ENCODE measurements around the gene FAM83G. TPM values are rescaled to one million over a fixed set of nuclear protein-coding genes. Genes with fewer than 3 reads are reported as not detected.
A peak's percentile ranks its signal among the peaks of the same experiment; 100 is the strongest.
"Not testable (repeated sequence)": the region's sequence is repeated elsewhere in the genome, so short reads cannot be mapped to it uniquely, and the experiment has no call there.

Gene FAM83G, protein sequence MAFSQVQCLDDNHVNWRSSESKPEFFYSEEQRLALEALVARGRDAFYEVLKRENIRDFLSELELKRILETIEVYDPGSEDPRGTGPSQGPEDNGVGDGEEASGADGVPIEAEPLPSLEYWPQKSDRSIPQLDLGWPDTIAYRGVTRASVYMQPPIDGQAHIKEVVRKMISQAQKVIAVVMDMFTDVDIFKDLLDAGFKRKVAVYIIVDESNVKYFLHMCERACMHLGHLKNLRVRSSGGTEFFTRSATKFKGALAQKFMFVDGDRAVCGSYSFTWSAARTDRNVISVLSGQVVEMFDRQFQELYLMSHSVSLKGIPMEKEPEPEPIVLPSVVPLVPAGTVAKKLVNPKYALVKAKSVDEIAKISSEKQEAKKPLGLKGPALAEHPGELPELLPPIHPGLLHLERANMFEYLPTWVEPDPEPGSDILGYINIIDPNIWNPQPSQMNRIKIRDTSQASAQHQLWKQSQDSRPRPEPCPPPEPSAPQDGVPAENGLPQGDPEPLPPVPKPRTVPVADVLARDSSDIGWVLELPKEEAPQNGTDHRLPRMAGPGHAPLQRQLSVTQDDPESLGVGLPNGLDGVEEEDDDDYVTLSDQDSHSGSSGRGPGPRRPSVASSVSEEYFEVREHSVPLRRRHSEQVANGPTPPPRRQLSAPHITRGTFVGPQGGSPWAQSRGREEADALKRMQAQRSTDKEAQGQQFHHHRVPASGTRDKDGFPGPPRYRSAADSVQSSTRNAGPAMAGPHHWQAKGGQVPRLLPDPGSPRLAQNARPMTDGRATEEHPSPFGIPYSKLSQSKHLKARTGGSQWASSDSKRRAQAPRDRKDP
- 7.2 and 11.3 TPM in 2 replicates for total RNA-seq

DNA sequence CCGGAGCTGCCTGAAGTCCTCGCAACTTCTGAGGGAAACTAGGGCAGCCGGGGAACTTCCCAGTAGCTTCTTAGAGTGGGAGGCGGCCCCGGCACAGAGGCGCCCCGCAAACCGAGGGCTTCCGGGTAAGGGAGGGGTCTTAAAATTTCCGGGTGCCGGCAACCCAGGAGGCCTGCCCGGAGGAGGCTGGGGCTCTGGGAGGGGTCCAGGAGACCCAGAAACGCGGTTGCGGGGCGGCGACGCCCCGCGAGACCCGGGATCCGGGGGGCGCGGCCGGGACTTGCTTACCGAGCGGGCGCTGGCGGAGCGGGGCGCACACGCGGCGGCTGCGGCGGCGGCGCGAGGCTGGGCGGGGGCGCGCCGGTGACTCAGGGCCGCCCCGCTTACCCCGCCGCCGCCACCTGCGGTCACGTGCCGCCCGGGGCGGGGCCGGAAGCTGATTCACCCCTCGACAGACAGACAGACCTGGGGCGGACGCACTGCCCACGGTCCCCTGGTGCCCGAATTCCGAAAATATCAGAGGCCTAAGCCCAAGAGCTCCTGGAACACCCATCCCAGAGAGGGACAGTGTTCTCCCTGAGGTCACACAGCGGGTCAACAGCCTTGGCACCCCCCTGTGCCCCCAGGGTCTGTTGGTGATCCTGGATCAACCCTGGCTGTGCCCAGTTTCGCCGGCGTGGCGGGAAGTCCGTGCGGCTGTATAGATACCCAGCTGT, at the start of gene FAM83G:
Gene FAM83G (minus strand): TSS at position 344 of the 716 bp plus-strand sequence. CDS start 723 bp downstream, outside the sequence.
- DNase-seq (ENCODE audit: low read depth in 2 of 2): peak; percentile 30 to 79

DNA sequence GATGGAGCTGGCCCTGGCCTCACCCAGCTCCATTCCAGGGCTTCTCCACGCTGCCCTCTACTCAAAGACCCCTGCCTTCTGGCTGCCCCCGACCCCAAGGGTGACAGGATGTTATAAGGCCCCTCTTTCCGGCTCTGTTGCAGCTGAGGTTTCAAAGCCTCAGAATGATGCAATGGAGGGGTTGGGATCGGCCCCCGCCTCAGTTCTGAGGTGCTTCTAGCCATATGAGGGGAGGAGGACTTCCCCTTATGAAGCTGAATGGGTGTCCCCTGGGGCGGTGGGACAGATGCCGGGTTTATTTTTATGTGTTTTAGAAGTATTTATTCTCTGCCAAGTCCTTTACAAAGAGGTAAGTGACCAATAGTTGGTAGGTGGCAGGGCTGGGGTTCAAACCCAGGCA, 44.3 kb upstream of the FAM83G start:
- not testable (repeated sequence) for DNase-seq (ENCODE audit: low read depth in 2 of 2)

DNA sequence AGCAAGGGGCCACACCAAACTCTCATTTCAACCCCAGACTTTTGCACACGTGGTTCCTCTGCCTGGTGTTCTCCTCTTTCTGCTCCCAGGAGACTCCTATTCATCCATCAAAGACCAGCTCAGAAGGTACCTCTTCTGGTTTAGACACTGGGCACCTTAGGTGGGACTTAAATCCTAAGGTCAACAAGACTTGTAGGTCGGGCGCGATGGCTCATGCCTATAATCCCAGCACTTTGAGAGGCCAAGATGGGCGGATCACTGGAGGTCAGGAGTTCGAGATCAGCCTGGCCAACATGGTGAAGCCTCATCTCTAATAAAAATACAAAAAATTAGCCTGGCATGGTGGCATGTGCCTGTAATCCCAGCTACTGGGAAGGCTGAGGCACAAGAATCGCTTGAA, 42.9 kb upstream of the FAM83G start:
- DNase-seq (ENCODE audit: low read depth in 2 of 2): not testable (repeated sequence)

DNA sequence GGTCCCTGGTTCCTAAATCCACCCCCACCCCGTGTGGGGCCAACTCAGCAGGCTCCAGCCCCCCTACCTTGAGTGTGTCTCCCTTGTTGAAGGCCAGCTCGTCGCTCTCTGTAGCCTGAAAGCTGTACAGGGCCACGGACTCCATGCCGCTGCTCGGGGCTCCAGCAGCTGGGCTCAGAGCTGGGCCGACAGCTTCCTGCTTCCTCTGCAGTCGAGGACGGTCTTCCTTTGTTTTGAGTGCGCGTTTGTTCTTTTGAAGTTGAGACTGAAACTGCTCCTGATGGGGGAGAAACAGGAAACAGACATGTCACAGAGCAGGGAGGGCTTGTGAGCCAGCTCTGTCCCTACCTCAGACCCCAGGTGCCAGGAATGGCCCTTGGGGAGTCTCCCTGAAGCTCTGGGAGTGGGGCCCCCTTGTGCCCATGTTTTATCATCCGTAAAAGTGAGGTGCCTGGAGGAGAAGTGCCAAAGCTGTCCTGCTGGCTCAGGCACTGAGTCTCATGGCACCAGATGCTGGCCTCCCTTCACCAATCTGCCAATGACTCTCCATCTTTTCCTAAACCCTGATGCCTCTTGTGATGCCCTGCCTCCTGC, 42.3 kb upstream of the FAM83G start, which contains the start of gene GRAP:
Gene GRAP (minus strand): TSS at position 176 of the 594 bp plus-strand sequence. CDS start 31 bp downstream, at position 145.
- DNase-seq (ENCODE audit: low read depth in 2 of 2): not testable (repeated sequence)

DNA sequence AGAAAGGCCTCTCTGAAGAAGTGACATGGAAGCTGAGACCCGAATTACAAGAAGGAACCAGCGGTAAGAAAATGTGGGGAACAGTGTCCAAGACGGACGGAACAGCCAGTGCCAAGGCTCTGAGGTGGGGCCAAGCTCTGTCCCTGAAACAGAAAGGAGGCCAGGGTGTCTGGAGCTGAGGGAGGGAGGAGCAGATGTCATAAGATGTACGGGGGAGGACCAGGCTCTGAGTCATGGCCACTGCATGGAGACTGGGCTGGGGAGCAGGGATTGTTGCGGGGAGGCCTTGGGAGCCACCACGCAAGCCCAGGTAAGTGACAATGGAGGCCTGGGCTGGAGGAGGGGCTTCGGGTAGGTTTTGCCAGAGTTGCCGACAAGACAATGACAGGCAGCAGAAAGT, 40.1 kb upstream of the FAM83G start:
- not testable (repeated sequence) for DNase-seq (ENCODE audit: low read depth in 2 of 2)

DNA sequence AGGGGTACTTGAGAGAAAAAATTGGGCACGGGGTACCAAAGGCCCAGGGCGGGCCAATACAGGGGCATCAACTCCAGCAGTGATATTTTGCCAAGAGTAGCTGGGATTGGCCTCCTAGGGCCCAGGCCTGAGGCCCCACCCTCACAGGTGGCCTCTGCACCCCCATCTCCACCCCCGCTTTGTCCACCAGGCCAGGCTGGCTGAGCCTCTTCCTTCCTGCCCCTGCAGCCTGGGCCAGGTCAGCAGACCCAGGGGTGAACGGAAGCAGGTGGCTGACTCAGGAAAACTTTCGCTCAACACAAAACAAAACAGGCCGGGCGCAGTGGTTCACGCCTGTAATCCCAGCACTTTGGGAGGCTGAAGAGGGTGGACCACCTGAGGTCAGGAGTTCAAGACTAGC, 38.5 kb upstream of the FAM83G start:
- DNase-seq (ENCODE audit: low read depth in 2 of 2): not testable (repeated sequence)

DNA sequence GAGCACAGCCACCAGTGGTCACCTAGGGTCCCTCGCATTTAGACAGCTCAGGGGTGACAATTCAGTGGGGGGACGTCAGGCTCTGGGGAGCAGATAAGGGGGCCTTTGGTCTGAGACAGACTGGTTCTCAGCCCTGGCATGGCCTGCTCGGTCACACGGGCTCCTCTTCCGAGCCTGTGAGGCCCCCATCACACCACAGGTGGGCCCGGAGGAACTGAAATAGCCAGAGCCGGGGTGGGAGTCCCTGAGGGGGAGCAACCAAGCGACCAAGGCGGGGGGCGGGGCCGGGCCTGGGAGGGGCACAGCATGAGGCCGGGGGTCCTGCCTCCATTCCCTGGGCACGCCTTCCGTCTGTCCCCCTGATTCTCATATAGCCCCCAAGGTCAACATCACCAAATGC, 37.8 kb upstream of the FAM83G start:
- DNase-seq (ENCODE audit: low read depth in 2 of 2): not testable (repeated sequence)

DNA sequence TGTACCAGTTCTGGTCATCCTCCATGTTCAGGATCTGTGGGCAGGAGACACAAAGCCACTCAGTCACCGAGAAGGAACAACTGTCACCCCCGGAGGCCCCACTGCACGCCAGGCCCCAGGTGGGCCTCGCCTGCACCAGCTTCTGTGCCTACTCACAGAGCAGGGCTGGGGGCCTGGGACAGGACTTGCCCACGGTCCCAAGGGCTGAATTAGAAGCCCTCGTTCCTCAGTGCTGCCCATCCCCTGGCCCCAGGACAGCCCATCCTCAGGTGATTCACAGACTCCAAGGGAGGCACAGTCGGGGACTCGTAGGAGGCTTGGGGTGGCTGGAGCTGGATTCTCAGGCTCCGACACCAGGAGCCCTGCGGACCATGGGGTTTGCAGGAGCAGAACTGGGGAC, 37.3 kb upstream of the FAM83G start:
- DNase-seq (ENCODE audit: low read depth in 2 of 2): not testable (repeated sequence)

DNA sequence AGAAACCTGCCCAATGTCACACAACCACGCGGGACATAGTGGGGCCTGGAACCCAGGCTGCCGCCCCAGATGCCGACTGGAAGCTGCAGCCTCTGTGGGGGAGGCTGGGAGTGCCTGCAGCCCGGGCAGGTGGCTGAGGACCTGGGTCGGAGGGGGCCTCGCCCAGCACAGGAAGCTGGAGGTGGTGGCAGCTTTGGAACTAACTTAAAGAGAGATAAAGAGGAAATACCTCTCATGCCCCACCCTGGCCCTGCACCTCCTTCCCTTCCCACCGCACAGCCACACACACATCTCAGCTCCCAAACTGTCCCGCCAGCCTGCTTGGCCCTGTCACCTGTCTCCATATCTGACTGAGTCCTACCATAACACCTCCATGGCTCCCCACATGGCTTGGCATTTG, 35.8 kb upstream of the FAM83G start:
- not testable (repeated sequence) for DNase-seq (ENCODE audit: low read depth in 2 of 2)

DNA sequence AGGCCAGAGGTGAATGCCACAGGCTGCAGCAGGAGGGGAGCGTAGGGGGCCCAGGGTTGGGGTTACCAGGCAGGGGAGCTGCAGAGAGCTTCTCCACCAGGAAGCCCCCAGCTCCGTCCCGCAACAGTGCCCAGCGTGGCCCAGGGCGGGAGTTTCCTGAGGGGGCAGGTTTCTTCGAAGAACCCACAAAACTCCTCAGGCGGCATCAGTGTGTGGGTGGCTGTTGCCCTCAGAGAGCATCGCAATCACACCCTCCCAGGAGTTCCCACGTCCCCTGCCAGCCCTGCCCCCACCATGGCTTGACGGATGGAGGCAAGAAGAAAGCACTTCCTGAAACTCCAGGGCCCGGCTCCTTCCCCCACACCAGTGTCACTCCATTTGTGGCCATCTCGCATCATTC, 34.2 kb upstream of the FAM83G start:
- DNase-seq (ENCODE audit: low read depth in 2 of 2): not testable (repeated sequence)

DNA sequence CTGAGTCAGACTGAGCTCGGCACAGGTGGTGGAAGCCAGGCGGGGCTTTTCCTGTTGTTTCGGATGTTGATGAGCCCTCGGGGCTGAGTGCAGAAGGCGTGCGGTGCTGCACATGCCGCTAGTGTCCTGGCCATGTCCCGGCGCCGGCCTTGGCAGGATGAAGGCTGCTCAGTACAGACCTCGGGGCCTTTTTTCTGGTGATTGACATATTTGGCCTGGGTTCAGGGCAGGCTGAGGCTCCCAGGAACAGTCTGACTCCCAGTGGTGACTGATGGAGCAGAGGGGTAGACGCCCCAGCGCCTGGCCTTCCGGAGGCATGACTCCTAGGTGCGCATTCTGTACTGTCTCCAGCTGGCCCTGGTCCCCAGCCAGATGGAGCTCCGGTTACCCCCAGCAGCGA, 33.4 kb upstream of the FAM83G start:
- DNase-seq (ENCODE audit: low read depth in 2 of 2): not testable (repeated sequence)

DNA sequence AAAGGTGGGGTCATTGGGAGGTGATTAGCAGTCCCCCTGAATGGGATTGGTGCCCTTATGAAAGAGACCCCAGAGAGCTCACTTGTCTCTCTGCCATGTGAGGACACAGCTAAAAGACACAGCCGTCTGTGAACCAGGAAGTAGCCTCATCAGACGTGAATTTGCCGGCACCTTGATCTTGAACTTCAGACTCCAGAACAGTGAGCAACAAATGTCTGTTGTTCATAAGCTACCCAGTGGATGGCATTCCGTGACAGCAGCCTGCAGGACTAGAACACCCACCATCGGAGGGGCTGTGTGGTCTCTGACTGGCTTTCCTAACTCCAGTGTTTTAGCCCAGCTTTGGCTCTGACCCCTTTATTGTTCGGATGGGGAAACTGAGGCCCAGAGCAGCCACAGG, 33.0 kb upstream of the FAM83G start:
- DNase-seq (ENCODE audit: low read depth in 2 of 2): not testable (repeated sequence)

DNA sequence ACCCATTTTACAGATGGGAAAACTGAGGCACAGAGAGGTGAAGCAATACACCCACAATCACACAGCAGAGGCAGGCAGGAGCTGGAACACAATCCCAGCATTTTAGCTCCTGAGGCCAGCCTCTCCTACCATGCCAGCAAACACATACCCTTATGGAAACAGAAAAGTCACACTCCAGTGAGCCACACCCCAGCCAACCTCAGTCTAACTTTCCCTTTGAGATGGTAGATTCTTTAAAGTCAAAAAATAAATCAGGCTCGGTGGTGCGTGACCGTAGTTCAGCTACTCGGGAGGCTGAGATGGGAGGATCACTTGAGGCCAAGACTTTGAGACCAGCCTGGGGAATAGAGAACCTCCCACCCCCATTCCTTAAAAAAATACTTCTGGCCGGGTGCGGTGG, 31.6 kb upstream of the FAM83G start:
- DNase-seq (ENCODE audit: low read depth in 2 of 2): not testable (repeated sequence)

DNA sequence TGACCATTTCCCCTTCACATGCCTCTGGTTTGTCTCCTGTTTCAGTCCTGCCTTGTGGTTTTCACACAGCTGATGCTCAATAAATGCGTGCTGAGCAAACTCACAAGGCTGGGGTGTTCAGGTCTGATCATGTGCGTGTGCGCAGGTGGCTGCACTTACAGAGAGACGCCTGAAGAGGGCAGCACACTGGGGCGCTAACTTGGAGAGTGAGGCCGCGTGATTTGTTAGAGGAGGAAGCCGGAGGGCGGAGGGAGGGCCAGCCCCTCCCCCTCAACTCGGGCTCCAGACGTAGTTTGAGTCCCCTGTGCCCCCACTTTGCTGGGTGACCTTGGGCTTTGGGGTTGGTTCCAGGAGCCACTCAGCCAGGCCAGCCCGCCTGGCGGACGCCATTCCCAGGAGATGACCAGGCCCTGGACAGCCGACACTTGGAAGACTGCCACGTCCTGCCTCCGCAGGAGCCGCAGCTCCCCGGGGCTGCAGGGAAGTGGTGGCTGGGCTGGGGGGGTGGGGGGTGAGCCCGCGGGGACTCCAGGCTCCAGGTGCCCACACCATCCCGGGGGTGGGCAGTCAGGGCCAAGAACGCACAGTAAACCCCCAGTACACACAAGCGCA, 27.9 kb upstream of the FAM83G start:
- not testable (repeated sequence) for DNase-seq (ENCODE audit: low read depth in 2 of 2)

DNA sequence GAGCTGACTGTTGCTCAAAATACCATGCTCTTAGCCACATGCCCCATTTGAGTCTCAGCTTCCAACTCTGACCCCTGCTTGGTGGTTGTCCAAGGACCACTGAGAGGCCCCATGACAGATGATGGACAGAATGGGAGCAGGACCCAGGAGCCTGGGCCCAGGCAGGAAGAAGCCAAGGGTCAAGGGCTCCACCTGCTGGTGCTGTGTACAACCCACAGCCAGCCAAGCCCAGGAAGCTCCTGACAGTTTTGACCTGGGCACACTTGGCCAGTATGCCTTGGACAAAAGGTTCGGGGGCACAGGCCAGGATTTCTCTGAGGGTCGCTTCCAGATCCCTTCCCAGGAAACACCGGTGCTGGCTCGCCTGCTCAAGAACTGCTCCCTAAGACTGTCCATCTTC, 27.2 kb upstream of the FAM83G start:
- not testable (repeated sequence) for DNase-seq (ENCODE audit: low read depth in 2 of 2)

DNA sequence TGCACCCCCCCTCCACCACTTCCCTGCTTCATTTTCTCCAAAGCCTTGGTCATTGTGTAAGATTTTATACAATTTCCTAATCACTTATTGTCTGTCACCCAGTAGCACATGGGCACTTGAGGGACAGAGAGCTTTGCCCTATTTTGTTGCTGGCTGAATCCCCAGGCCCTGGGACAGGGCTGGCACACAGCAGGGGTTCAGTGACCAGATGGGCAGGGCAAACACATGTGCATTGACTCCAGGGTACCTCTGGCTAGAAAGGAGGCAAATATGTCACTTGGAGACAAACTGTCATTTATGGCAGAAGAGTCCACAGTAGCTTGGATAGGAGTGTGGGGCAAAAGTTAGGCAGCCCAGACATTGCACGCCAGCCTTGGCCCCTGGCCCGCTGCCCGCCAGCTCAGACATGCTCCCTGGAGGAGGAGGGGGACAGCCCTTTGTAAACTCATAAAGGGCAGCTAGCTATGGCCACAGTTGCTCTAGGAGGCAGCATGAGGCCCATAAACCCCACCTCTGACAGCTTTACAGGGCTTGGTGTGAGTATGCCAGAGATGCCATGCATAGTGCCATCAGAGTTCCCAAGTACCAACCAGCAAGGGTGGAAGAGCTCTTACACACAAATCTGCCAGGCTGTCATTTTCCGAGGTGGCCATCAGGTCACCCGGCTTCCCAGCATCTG, 26.3 kb upstream of the FAM83G start:
- not testable (repeated sequence) for DNase-seq (ENCODE audit: low read depth in 2 of 2)

DNA sequence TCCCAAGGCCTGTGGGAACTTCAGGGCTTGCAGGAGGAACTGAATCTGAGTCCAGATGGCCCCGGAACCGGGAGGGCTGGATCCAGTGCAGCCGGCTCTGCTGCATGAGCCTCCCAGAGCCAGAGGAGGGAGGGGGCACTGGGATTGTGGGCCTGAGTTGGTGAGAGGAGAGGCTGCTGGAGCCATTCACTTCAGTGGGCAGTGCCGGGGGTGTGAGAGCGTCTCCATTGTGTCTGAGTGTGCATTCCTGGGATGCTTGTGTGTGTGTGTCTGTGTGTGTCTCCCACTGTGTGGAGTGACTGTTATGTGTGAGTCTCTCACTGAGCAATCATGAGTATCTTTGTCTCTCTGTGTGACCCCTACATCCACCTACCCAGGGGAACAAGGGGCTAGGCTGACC, 25.2 kb upstream of the FAM83G start:
- DNase-seq (ENCODE audit: low read depth in 2 of 2): not testable (repeated sequence)

DNA sequence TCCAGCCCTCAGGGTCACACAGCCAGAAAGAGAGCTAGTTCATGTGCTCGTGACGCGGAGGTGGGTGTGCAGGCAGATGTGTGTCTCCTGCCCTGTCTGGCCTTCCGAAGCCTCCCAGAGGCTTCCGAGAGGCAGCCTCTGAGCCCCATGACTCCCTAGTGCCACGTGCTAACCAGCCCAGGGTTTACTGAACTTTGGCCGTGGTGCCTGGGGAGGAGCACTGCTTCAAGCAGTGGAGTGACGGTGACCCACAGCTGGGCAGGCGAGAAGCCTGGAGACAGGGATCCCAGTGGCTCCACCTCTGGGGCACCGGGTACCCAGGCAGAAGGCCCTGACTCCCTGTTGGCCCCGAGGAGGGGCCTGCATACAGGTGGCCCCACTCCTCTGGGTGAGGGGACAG, 24.1 kb upstream of the FAM83G start:
- DNase-seq (ENCODE audit: low read depth in 2 of 2): not testable (repeated sequence)

DNA sequence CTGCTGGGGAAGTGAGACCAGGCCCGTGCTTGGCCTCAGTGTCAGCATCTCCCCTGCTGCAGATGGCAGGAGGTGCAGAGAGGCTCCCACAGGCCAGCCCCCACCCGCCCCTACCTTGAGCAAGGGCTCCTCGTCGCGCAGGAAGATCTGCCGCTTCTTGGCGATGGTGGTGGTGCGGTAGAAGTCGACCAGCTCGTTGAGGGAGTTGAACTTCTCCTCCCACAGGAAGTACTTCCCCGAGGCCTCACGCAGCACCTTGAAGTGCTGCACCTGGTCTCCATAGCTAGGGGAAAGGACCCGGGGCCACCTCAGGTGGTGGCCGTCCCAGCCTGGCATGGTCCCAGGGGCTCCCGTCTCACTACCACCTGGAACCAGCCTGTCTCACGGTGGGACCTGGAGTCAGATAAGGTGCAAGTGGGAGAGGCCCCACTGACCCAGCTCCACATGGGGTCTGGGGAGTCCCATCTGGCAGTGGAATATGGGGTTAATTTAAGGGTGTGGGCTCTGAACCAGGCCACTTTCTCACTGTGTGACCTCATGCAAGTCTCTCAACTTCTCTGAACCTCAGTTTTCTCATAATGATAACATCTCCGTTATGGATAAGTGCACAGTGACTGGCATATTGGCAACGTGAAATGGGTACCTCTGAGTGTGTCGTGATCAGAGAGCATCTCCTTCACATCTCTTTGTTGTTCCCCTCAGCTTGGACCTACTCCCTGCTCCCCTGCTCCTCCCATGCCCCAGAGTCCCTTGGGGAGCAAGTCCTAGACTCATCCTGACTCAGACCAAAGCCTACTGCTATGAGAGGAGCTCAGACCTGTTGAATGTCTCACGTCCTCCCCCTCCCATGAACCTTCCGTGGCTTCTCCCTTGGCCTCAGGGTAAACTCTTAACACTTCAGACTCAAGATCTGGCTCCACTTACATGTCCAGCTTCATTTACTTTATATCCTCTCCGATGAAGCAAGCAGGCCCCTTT, 19.8 kb upstream of the FAM83G start:
- DNase-seq (ENCODE audit: low read depth in 2 of 2): no peak

Measured in dermis microvascular lymphatic vessel endothelial cell (primary cell).